Trophoblast cell (in vitro differentiated cells and primary cell): ENCODE results near the gene GPC3.

Source experiments
- DNase-seq, 2 donors: peaks; one replicate each; pipeline ENCODE4 v3.0.0-alpha.2; 2016
- H2AFZ ChIP-seq: 2 replicates; pipeline ENCODE4 v1.6.1; 2013; ENCODE audit warnings: low read length, moderate library complexity, mild to moderate bottlenecking; ENCODE audit not compliant: insufficient read depth, poor library complexity
- H2AK5ac ChIP-seq: 2 replicates; pipeline ENCODE4 v1.6.1; 2013; ENCODE audit warnings: mild to moderate bottlenecking, low read length
- H2BK120ac ChIP-seq: 2 replicates; pipeline ENCODE4 v1.6.1; 2013; ENCODE audit warnings: low read length, mild to moderate bottlenecking, moderate library complexity; ENCODE audit not compliant: insufficient read depth, poor library complexity
- H2BK12ac ChIP-seq: 2 replicates; pipeline ENCODE4 v1.6.1; 2013; ENCODE audit warnings: mild to moderate bottlenecking, low read length, moderate library complexity
- H2BK5ac ChIP-seq: 2 replicates; pipeline ENCODE4 v1.6.1; 2013; ENCODE audit warnings: low read length, low read depth, moderate library complexity, mild to moderate bottlenecking; ENCODE audit not compliant: poor library complexity
- H3K14ac ChIP-seq: 2 replicates; pipeline ENCODE4 v1.6.1; 2013; ENCODE audit warnings: mild to moderate bottlenecking, low read length
- H3K18ac ChIP-seq: 2 replicates; pipeline ENCODE4 v1.6.1; 2013; ENCODE audit warnings: mild to moderate bottlenecking, low read length
- H3K23ac ChIP-seq: 2 replicates; pipeline ENCODE4 v1.6.1; 2013; ENCODE audit warnings: low read length
- H3K27ac ChIP-seq: 2 replicates; pipeline ENCODE4 v1.5.1; 2013; ENCODE audit warnings: low read depth, mild to moderate bottlenecking, inconsistent platforms, low read length, moderate library complexity
- H3K27me3 ChIP-seq: 2 replicates; pipeline ENCODE4 v1.6.1; 2013; ENCODE audit warnings: inconsistent platforms, mild to moderate bottlenecking, low read length, moderate library complexity; ENCODE audit not compliant: insufficient read depth
- H3K36me3 ChIP-seq, 2 experiments: 1 replicate in 1 of 2; 2 replicates in 1 of 2; pipeline ENCODE4 v1.6.1; 2013; ENCODE audit warnings: low read length in 2 of 2, mild to moderate bottlenecking in 2 of 2, moderate library complexity in 1 of 2; ENCODE audit not compliant: insufficient read depth in 2 of 2, control insufficient read depth in 1 of 2
- H3K4ac ChIP-seq: 2 replicates; pipeline ENCODE4 v1.6.1; 2013; ENCODE audit warnings: low read depth, mild to moderate bottlenecking, low read length, moderate library complexity
- H3K4me1 ChIP-seq, 2 experiments: 1 replicate in 1 of 2; 2 replicates in 1 of 2; pipeline ENCODE4 v1.6.1; 2013; ENCODE audit warnings: low read length in 2 of 2, mild to moderate bottlenecking in 2 of 2, moderate library complexity in 1 of 2; ENCODE audit not compliant: insufficient read depth in 2 of 2, control insufficient read depth in 1 of 2
- H3K4me2 ChIP-seq: 2 replicates; pipeline ENCODE4 v1.6.1; 2013; ENCODE audit warnings: inconsistent platforms, mild to moderate bottlenecking, low read length, moderate library complexity
- H3K4me3 ChIP-seq: 2 replicates; pipeline ENCODE4 v1.5.1; 2013; ENCODE audit warnings: mild to moderate bottlenecking, low read depth, low read length, inconsistent platforms
- H3K79me1 ChIP-seq: one replicate; pipeline ENCODE4 v1.6.1; 2013; ENCODE audit warnings: low read length
- H3K79me2 ChIP-seq: 2 replicates; pipeline ENCODE4 v1.6.1; 2013; ENCODE audit warnings: low read length, mild to moderate bottlenecking; ENCODE audit not compliant: control insufficient read depth, insufficient read depth, poor library complexity
- H3K9ac ChIP-seq: 2 replicates; pipeline ENCODE4 v1.6.1; 2013; ENCODE audit warnings: mild to moderate bottlenecking, low read length
- H3K9me3 ChIP-seq: 2 replicates; pipeline ENCODE4 v1.6.1; 2013; ENCODE audit warnings: low read depth, mild to moderate bottlenecking, control low read depth, inconsistent platforms, low read length; ENCODE audit not compliant: insufficient read depth
- H4K12ac ChIP-seq: 2 replicates; pipeline ENCODE4 v1.6.1; 2013; ENCODE audit warnings: low read depth, mild to moderate bottlenecking, low read length, moderate library complexity
- H4K8ac ChIP-seq: 2 replicates; pipeline ENCODE4 v1.6.1; 2013; ENCODE audit warnings: low read depth, mild to moderate bottlenecking, low read length, moderate library complexity
- H4K91ac ChIP-seq: one replicate; pipeline ENCODE4 v1.6.1; 2013; ENCODE audit warnings: low read depth, mild to moderate bottlenecking, low read length, moderate library complexity
- WGBS: extraction: QIAGEN DNeasy Blood & Tissue Kit; methylation state at CpG from one replicate; pipeline ENCODE4 v1.1.7; 2013; ENCODE audit warnings: missing lambda C conversion rate; ENCODE audit not compliant: insufficient read length, insufficient coverage; ENCODE audit errors: extremely low coverage; 5-methylcytosine and 5-hydroxymethylcytosine counted together

GPC3 gene

DNA sequence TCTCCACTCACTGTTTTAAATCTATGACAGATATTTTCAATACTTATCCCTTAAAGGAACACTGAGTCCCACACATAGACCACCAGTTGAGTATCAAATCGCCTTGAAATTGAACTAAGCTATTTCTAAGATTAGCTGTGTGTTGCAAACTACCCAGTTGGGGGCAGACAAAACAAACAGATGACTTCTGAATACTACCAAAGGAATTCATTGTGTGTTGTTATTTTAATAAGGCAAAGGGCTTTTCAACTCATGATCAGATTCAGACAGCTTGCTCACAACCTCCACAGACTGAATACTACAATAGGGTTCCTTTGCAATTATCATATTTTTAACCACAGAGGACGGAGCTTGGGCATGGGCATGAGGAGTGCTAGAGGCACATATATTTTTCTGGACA lies 287.1 kb downstream of the GPC3 start:
- Histone ChIP-seq H2AK5ac (no peak overlapping the region), H3K14ac (no peak overlapping the region), H3K27me3 (no peaks in the 10 kb centered on the region), H3K79me2 (no peaks in the 10 kb centered on the region), H3K9me3 (no peaks in the 10 kb centered on the region), H3K4ac (no peak overlapping the region), H4K12ac (no peak overlapping the region), H4K8ac (no peak overlapping the region), H3K4me1 (peaks cover 2 to 6% of the 10 kb centered on the region in 2 experiments), H3K4me3 (no peak overlapping the region), H3K9ac (no peak overlapping the region), H4K91ac (no peak overlapping the region), H2AFZ (no peak overlapping the region), H2BK120ac (no peak overlapping the region), H3K79me1 (peaks cover 3% of the 10 kb centered on the region), H3K27ac (no peak overlapping the region), H3K4me2 (no peak overlapping the region), H3K18ac (no peak overlapping the region), H2BK12ac (no peak overlapping the region), H3K36me3 (no peaks in the 10 kb centered on the region), H2BK5ac (no peak overlapping the region), H3K23ac (no peak overlapping the region)
- no peak for DNase-seq
- no CpG with 5 or more reads among the region's 2 CpGs for WGBS

DNA sequence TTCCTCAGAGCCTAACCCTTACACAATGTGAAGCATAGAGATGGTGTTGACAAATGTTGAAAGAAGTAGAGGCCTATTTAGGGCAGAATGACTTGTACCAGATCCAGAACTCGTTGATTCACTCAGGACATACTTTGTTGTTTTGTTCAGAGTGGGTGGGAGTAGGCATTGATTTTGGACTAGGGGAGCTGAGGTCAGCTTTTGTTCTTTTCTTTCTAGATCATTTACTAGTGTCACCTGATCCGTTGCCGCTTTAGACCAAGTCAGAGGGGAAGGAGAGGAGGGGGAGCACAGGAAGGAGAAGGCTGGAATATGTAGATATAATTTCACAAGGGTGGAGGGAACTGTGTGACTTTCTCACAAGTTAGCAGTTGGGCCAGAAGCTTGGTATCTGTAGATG lies 287.7 kb downstream of the GPC3 start:
- no peak overlapping the region for H3K4me2 ChIP-seq
- H4K8ac ChIP-seq = no peak overlapping the region
- no peak overlapping the region for H3K27ac ChIP-seq
- H3K79me1 ChIP-seq = peaks cover 3% of the 10 kb centered on the region
- no peak overlapping the region for H3K14ac ChIP-seq
- H3K4ac ChIP-seq = no peak overlapping the region
- H2BK120ac ChIP-seq = no peak overlapping the region
- DNase-seq = no peak
- H3K4me1 ChIP-seq = peaks cover 2 to 6% of the 10 kb centered on the region in 2 experiments
- no peak overlapping the region for H3K4me3 ChIP-seq
- no CpG with 5 or more reads among the region's 3 CpGs for WGBS
- no peak overlapping the region for H2AFZ ChIP-seq
- no peak overlapping the region for H2BK5ac ChIP-seq
- no peak overlapping the region for H4K91ac ChIP-seq
- no peaks in the 10 kb centered on the region for H3K27me3 ChIP-seq
- no peak overlapping the region for H3K9ac ChIP-seq
- no peak overlapping the region for H3K18ac ChIP-seq
- H3K79me2 ChIP-seq = no peaks in the 10 kb centered on the region
- no peak overlapping the region for H3K23ac ChIP-seq
- H3K9me3 ChIP-seq = no peaks in the 10 kb centered on the region
- no peak overlapping the region for H2AK5ac ChIP-seq
- H3K36me3 ChIP-seq = no peaks in the 10 kb centered on the region
- no peak overlapping the region for H2BK12ac ChIP-seq
- no peak overlapping the region for H4K12ac ChIP-seq

DNA sequence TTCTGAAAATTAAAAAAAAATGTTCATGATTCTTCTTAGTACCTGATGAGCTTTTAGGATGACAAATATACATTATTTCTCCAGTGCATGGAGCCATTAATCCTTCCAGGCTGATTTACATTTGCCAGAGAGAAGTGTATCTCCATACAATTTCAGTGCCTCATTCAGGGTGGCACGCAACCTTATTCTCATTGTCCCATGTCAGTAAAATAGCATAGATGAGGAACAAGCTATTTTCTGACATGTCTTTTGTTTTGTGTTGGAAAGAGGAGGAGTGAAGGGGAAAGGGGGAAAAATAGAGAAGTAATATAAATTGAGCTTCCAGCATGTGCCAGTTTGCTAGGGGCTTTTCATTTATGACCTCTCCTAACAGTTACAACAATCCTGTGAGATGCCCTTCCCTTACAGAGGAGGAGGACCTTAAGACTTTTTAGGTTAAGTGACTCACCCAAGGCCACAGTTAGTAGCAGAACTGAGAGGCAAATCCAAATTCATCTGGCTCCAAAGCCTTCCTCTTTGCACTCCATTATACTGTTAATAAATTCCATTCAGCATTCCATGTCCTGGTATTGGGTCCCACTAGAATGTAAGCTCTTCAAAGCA lies 295.3 kb downstream of the GPC3 start:
- no peaks in the 10 kb centered on the region for H3K79me2 ChIP-seq
- H4K91ac ChIP-seq = no peak overlapping the region
- no peak overlapping the region for H4K12ac ChIP-seq
- H2AK5ac ChIP-seq = no peak overlapping the region
- H3K4me1 ChIP-seq = no peaks in the 10 kb centered on the region
- no peak overlapping the region for H2BK12ac ChIP-seq
- no peaks in the 10 kb centered on the region for H3K79me1 ChIP-seq
- H2BK120ac ChIP-seq = no peak overlapping the region
- H3K4me2 ChIP-seq = no peak overlapping the region
- H4K8ac ChIP-seq = no peak overlapping the region
- H3K4me3 ChIP-seq = no peak overlapping the region
- H3K9ac ChIP-seq = no peak overlapping the region
- no peaks in the 10 kb centered on the region for H3K36me3 ChIP-seq
- no peak overlapping the region for H3K23ac ChIP-seq
- whole genome bisulfite sequencing = no CpG with 5 or more reads among the region's 1 CpG
- no peaks in the 10 kb centered on the region for H3K9me3 ChIP-seq
- H3K27ac ChIP-seq = no peak overlapping the region
- no peak overlapping the region for H2AFZ ChIP-seq
- H3K4ac ChIP-seq = no peak overlapping the region
- DNase-seq = no peak
- H3K18ac ChIP-seq = no peak overlapping the region
- H3K27me3 ChIP-seq = no peaks in the 10 kb centered on the region
- no peak overlapping the region for H2BK5ac ChIP-seq
- H3K14ac ChIP-seq = no peak overlapping the region

DNA sequence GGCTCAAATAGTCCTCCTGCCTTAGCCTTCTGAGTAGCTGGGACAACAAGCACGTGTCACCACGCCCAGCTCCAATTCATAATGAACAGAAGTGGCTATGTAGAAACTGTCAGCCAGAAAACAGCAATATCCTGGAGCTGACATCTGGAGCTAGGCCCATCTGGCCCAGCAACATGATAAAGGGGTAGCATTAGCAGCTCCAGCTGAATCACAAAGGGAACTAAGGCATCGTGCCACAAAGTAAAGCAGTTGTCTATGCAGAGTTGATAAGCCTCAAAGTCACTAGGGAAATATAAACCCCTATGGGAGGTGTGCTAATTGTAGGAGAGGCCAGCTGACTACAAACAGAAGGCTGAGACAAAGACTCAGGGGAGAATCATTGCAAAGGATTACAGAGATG lies 299.6 kb downstream of the GPC3 start:
- H2BK12ac ChIP-seq = no peak overlapping the region
- H3K79me1 ChIP-seq = no peaks in the 10 kb centered on the region
- no CpG with 5 or more reads among the region's 3 CpGs for WGBS

More for the DNA sequence above, 299.6 kb downstream of the GPC3 start:
- Histone ChIP-seq H3K14ac (no peak overlapping the region), H4K91ac (no peak overlapping the region), H3K27ac (no peak overlapping the region), H3K4me2 (no peak overlapping the region), H3K27me3 (no peaks in the 10 kb centered on the region), H4K8ac (no peak overlapping the region), H3K23ac (no peak overlapping the region), H3K18ac (no peak overlapping the region), H2BK120ac (no peak overlapping the region), H2AK5ac (no peak overlapping the region), H3K9ac (no peak overlapping the region), H2BK5ac (no peak overlapping the region), H3K79me2 (no peaks in the 10 kb centered on the region), H3K4ac (no peak overlapping the region), H3K36me3 (no peaks in the 10 kb centered on the region), H3K4me3 (no peak overlapping the region), H3K4me1 (no peaks in the 10 kb centered on the region), H4K12ac (no peak overlapping the region), H2AFZ (no peak overlapping the region), H3K9me3 (no peaks in the 10 kb centered on the region)
- no peak for DNase-seq
